Neural cell (in vitro differentiated cells): ENCODE results near the gene C1QTNF8.

Source experiments
- EP300 ChIP-seq: fragments of 450-650 bp; conservative IDR thresholded peaks from 2 replicates; pipeline ENCODE4 v1.6.1; 2014; ENCODE audit warnings: antibody characterized with exemption, mild to moderate bottlenecking, moderate library complexity; ENCODE audit not compliant: poor library complexity, severe bottlenecking
- EZH2 ChIP-seq: fragments of 200-600, 300-800 bp; shearing (Covaris generic), sonication (generic); IDR thresholded peaks from 2 replicates; pipeline ENCODE4 v1.6.1; 2014; ENCODE audit warnings: antibody characterized with exemption, low read length, borderline replicate concordance, mild to moderate bottlenecking; ENCODE audit not compliant: insufficient read depth, poor library complexity, severe bottlenecking
- MXI1 ChIP-seq: fragments of 450-650 bp; conservative IDR thresholded peaks from 2 replicates; pipeline ENCODE4 v1.6.1; 2014; ENCODE audit warnings: antibody characterized with exemption, mild to moderate bottlenecking; ENCODE audit not compliant: poor library complexity, severe bottlenecking
- POLR2AphosphoS5 ChIP-seq: IDR thresholded peaks from 2 replicates; pipeline ENCODE4 v1.6.1; 2012
- RAD21 ChIP-seq: fragments of 450-650 bp; conservative IDR thresholded peaks from 2 replicates; pipeline ENCODE4 v1.6.1; 2014; ENCODE audit warnings: antibody characterized with exemption, mild to moderate bottlenecking, moderate library complexity
- SMC3 ChIP-seq: fragments of 450-650 bp; conservative IDR thresholded peaks from 2 replicates; pipeline ENCODE4 v1.6.1; 2014; ENCODE audit warnings: antibody characterized with exemption, mild to moderate bottlenecking, moderate library complexity; ENCODE audit not compliant: poor library complexity
- TAF1 ChIP-seq: IDR thresholded peaks from 2 replicates; pipeline ENCODE4 v1.6.1; 2012; ENCODE audit warnings: low read depth
- TF ChIP-seq, protein P1 (sequence below): fragments of 450-650 bp; IDR thresholded peaks from 2 replicates; pipeline ENCODE4 v1.5.1; 2014; ENCODE audit warnings: antibody characterized with exemption, mild to moderate bottlenecking, moderate library complexity; ENCODE audit not compliant: poor library complexity, severe bottlenecking
- TF ChIP-seq, protein P2 (sequence below): IDR thresholded peaks from 2 replicates; pipeline ENCODE4 v1.6.1; 2012; ENCODE audit warnings: borderline replicate concordance

DNA sequence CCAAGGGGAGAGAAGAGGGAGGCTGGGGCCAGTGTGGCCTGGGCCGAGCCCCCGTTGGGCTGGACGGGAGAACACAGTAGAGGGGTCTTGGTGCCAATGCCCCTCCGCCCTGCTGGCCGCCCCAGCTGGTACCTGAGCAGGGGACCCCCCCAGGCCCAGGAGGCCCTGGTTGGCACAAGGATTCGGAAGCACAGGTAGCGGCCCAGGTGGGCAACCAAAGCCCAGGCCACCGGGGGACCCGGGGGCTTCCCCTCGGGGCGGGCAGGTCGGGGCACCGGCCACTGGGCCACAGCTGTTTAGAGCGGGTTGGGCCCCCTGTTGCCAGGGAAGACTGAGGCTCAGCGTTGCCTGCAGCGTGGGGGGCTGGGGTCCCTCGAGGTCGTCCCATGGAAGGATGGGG lies 28.2 kb upstream of the C1QTNF8 start:
- TF ChIP-seq, protein P1, sequence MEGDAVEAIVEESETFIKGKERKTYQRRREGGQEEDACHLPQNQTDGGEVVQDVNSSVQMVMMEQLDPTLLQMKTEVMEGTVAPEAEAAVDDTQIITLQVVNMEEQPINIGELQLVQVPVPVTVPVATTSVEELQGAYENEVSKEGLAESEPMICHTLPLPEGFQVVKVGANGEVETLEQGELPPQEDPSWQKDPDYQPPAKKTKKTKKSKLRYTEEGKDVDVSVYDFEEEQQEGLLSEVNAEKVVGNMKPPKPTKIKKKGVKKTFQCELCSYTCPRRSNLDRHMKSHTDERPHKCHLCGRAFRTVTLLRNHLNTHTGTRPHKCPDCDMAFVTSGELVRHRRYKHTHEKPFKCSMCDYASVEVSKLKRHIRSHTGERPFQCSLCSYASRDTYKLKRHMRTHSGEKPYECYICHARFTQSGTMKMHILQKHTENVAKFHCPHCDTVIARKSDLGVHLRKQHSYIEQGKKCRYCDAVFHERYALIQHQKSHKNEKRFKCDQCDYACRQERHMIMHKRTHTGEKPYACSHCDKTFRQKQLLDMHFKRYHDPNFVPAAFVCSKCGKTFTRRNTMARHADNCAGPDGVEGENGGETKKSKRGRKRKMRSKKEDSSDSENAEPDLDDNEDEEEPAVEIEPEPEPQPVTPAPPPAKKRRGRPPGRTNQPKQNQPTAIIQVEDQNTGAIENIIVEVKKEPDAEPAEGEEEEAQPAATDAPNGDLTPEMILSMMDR = no peak
- TF ChIP-seq EZH2 = no peak
- TF ChIP-seq, protein P2, sequence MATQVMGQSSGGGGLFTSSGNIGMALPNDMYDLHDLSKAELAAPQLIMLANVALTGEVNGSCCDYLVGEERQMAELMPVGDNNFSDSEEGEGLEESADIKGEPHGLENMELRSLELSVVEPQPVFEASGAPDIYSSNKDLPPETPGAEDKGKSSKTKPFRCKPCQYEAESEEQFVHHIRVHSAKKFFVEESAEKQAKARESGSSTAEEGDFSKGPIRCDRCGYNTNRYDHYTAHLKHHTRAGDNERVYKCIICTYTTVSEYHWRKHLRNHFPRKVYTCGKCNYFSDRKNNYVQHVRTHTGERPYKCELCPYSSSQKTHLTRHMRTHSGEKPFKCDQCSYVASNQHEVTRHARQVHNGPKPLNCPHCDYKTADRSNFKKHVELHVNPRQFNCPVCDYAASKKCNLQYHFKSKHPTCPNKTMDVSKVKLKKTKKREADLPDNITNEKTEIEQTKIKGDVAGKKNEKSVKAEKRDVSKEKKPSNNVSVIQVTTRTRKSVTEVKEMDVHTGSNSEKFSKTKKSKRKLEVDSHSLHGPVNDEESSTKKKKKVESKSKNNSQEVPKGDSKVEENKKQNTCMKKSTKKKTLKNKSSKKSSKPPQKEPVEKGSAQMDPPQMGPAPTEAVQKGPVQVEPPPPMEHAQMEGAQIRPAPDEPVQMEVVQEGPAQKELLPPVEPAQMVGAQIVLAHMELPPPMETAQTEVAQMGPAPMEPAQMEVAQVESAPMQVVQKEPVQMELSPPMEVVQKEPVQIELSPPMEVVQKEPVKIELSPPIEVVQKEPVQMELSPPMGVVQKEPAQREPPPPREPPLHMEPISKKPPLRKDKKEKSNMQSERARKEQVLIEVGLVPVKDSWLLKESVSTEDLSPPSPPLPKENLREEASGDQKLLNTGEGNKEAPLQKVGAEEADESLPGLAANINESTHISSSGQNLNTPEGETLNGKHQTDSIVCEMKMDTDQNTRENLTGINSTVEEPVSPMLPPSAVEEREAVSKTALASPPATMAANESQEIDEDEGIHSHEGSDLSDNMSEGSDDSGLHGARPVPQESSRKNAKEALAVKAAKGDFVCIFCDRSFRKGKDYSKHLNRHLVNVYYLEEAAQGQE = no peak
- TF ChIP-seq POLR2AphosphoS5 = no peak
- TF ChIP-seq MXI1 = no peak
- no peak for TF ChIP-seq EP300
- TF ChIP-seq RAD21 = no peak
- no peak for TF ChIP-seq TAF1
- TF ChIP-seq SMC3 = no peak
